ENCODE measurements around the gene SSR4. TPM values are rescaled to one million over a fixed set of nuclear protein-coding genes. Genes with fewer than 3 reads are reported as not detected.
A peak's percentile ranks its signal among the peaks of the same experiment; 100 is the strongest.

Gene SSR4
- total and polyA plus RNA-seq, 12 donors, result 162 to 1,349 (median 366) TPM

GRCh38 chrX:153829799-153830639 lies 35.6 kb downstream of the SSR4 start, which contains the start of gene PDZD4:
Gene PDZD4, minus strand, starts transcription at chrX:153830544. Its CDS starts 246 bp downstream, at chrX:153830298.
- peaks cover 31% of the 10 kb centered on the region for H3K27me3 ChIP-seq
- DNase-seq, result no peak
- no peak within 1 kb of the TSS for H3K27ac ChIP-seq

GRCh38 chrX:153830640-153831428 lies 36.4 kb downstream of the SSR4 start:
- 6 to 41% (median 23%) methylated on average over 5 to 65 of the region's 102 CpGs for WGBS, 4 donors
- Histone ChIP-seq H3K36me3 (replicated peaks in 1 of 2) (no peaks in the 10 kb centered on the region), H3K27ac (no peak overlapping the region), H3K4me1 (replicated peaks in 1 of 2) (no peaks in the 10 kb centered on the region), H3K4me3 (peak overlapping the region in 1 of 4 donors; percentile 50), H3K9me3 (replicated peaks in 1 of 3) (no peaks in the 10 kb centered on the region), H3K27me3 (peaks cover 25% of the 10 kb centered on the region)
- intact Hi-C loops (cut with DNase I), result no loop called here
- DNase-seq, result no peak
- TF ChIP-seq POLR2A (IDR thresholded peaks at IDR 0.05), result no peak
- TF ChIP-seq, protein P1, sequence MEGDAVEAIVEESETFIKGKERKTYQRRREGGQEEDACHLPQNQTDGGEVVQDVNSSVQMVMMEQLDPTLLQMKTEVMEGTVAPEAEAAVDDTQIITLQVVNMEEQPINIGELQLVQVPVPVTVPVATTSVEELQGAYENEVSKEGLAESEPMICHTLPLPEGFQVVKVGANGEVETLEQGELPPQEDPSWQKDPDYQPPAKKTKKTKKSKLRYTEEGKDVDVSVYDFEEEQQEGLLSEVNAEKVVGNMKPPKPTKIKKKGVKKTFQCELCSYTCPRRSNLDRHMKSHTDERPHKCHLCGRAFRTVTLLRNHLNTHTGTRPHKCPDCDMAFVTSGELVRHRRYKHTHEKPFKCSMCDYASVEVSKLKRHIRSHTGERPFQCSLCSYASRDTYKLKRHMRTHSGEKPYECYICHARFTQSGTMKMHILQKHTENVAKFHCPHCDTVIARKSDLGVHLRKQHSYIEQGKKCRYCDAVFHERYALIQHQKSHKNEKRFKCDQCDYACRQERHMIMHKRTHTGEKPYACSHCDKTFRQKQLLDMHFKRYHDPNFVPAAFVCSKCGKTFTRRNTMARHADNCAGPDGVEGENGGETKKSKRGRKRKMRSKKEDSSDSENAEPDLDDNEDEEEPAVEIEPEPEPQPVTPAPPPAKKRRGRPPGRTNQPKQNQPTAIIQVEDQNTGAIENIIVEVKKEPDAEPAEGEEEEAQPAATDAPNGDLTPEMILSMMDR (IDR thresholded peaks at IDR 0.05), result no peak

More at GRCh38 chrX:153829799-153830639, 35.6 kb downstream of the SSR4 start, which contains the start of gene PDZD4:
- Histone ChIP-seq H3K4me1 (replicated peaks in 1 of 2) (no peaks in the 10 kb centered on the region), H3K36me3 (replicated peaks in 1 of 2) (no peaks in the 10 kb centered on the region), H3K9me3 (replicated peaks in 1 of 3) (no peaks in the 10 kb centered on the region), H3K4me3 (peak within 1 kb of the TSS in 1 of 4 donors; percentile 50)
- intact Hi-C loops (cut with DNase I), result no loop called here
- no peak for TF ChIP-seq POLR2A (IDR thresholded peaks at IDR 0.05)
- TF ChIP-seq, protein P1 (IDR thresholded peaks at IDR 0.05), result no peak
- WGBS, 4 donors, result 1 to 29% (median 19%) methylated on average over 15 to 94 of the region's 97 CpGs; no CpG with 5 or more reads in 1 of the 4 donors

GRCh38 chrX:153831429-153832150 lies 37.1 kb downstream of the SSR4 start:
- WGBS, 4 donors, result 63 to 77% (median 69%) methylated on average over 10 to 23 of the region's 23 CpGs
- Histone ChIP-seq H3K36me3 (replicated peaks in 1 of 2) (no peaks in the 10 kb centered on the region), H3K27me3 (peaks cover 25% of the 10 kb centered on the region), H3K9me3 (replicated peaks in 1 of 3) (no peaks in the 10 kb centered on the region), H3K27ac (no peak overlapping the region), H3K4me1 (replicated peaks in 1 of 2) (no peaks in the 10 kb centered on the region), H3K4me3 (no peak overlapping the region)
- TF ChIP-seq, protein P1 (IDR thresholded peaks at IDR 0.05), result no peak
- no peak for TF ChIP-seq POLR2A (IDR thresholded peaks at IDR 0.05)
- intact Hi-C loops (cut with DNase I), result no loop called here
- no peak for DNase-seq

All from adrenal gland (tissue), 12 donors.